ENCODE measurements around the gene C20orf204. TPM values are rescaled to one million over a fixed set of nuclear protein-coding genes. Genes with fewer than 3 reads are reported as not detected.

C20orf204 gene
- total and polyA plus RNA-seq, 12 donors = 0.05 to 4.8 (median 0.46) TPM

Small RNA genes lying within 50 kb of the gene (microRNA-seq; reads per million reads assigned to microRNA genes)
- 0 to 3.4 (median 2.0) reads per million in 3 donors for gene MIR6813

Small RNA genes lying within 50 kb of the gene (small RNA-seq; reads per million reads assigned to genes)
- gene AL355803.1 (0 reads per million in 2 donors), gene MIR6813 (0 reads per million in 2 donors)

Other genes with a start within 250 kb of the C20orf204 start
- gene ZBTB46, start 204.9 kb upstream of the C20orf204 start, total RNA-seq = 10 to 100 TPM in 5 of 9 donors, 1 to 10 TPM in 4; 7.7 to 22.4 (median 13.7) TPM
- gene ZBTB46, start 204.9 kb upstream of the C20orf204 start, polyA plus RNA-seq = 10 to 100 TPM in 1 of 3 donors, 1 to 10 TPM in 1, under 1 TPM in 1; 0.77 to 11.3 (median 5.4) TPM
- not detected for gene ABHD16B, start 174.7 kb upstream of the C20orf204 start, total RNA-seq
- 1 to 10 TPM in 1 of 3 donors, under 1 TPM in 1, not detected in 1; 0.54 to 1.2 TPM for gene ABHD16B, start 174.7 kb upstream of the C20orf204 start, polyA plus RNA-seq
- 100 to 1,000 TPM in 6 of 9 donors, 10 to 100 TPM in 3; 81.9 to 125 (median 112) TPM for gene TPD52L2, start 170.9 kb upstream of the C20orf204 start, total RNA-seq
- gene TPD52L2, start 170.9 kb upstream of the C20orf204 start, polyA plus RNA-seq = 100 to 1,000 TPM in 2 of 3 donors, 10 to 100 TPM in 1; 92.2 to 114 (median 110) TPM
- 10 to 100 TPM; 53.8 to 78.0 (median 64.7) TPM for gene DNAJC5, start 141.1 kb upstream of the C20orf204 start, total RNA-seq
- gene DNAJC5, start 141.1 kb upstream of the C20orf204 start, polyA plus RNA-seq = 10 to 100 TPM; 26.5 to 31.7 (median 29.7) TPM
- gene UCKL1, start 79.8 kb upstream of the C20orf204 start, total RNA-seq = 10 to 100 TPM; 14.9 to 56.8 (median 37.7) TPM
- gene UCKL1, start 79.8 kb upstream of the C20orf204 start, polyA plus RNA-seq = 100 to 1,000 TPM in 1 of 3 donors, 10 to 100 TPM in 2; 12.1 to 101 (median 91.3) TPM
- 10 to 100 TPM in 7 of 9 donors, 1 to 10 TPM in 2; 8.5 to 24.7 (median 14.0) TPM for gene ZNF512B, start 66.3 kb upstream of the C20orf204 start, total RNA-seq
- 10 to 100 TPM in 2 of 3 donors, 1 to 10 TPM in 1; 3.5 to 39.4 (median 12.1) TPM for gene ZNF512B, start 66.3 kb upstream of the C20orf204 start, polyA plus RNA-seq
- 1 to 10 TPM; 1.1 to 8.8 (median 4.5) TPM for gene SAMD10, start 56.5 kb upstream of the C20orf204 start, total RNA-seq
- gene SAMD10, start 56.5 kb upstream of the C20orf204 start, polyA plus RNA-seq = 1 to 10 TPM; 1.7 to 8.4 (median 4.4) TPM
- gene PRPF6, start 55.0 kb upstream of the C20orf204 start, total RNA-seq = 10 to 100 TPM; 49.4 to 73.9 (median 57.6) TPM
- 10 to 100 TPM; 48.3 to 49.8 (median 49.1) TPM for gene PRPF6, start 55.0 kb upstream of the C20orf204 start, polyA plus RNA-seq
- 10 to 100 TPM in 5 of 9 donors, 1 to 10 TPM in 3, under 1 TPM in 1; 0.89 to 45.2 (median 30.4) TPM for gene SOX18, start 13.5 kb downstream of the C20orf204 start, total RNA-seq
- 10 to 100 TPM in 2 of 3 donors, under 1 TPM in 1; 0.59 to 51.0 (median 16.2) TPM for gene SOX18, start 13.5 kb downstream of the C20orf204 start, polyA plus RNA-seq
- 10 to 100 TPM; 12.6 to 78.6 (median 51.2) TPM for gene TCEA2, start 27.0 kb downstream of the C20orf204 start, total RNA-seq
- gene TCEA2, start 27.0 kb downstream of the C20orf204 start, polyA plus RNA-seq = 100 to 1,000 TPM in 2 of 3 donors, 10 to 100 TPM in 1; 19.6 to 184 (median 132) TPM
- gene RGS19, start 43.3 kb downstream of the C20orf204 start, total RNA-seq = 10 to 100 TPM in 8 of 9 donors, 1 to 10 TPM in 1; 5.7 to 42.0 (median 16.0) TPM
- gene RGS19, start 43.3 kb downstream of the C20orf204 start, polyA plus RNA-seq = 10 to 100 TPM in 2 of 3 donors, 1 to 10 TPM in 1; 3.0 to 13.5 (median 12.4) TPM
- gene OPRL1, start 43.9 kb downstream of the C20orf204 start, total RNA-seq = 1 to 10 TPM; 1.6 to 5.7 (median 3.0) TPM
- 1 to 10 TPM in 1 of 3 donors, under 1 TPM in 2; 0.24 to 1.6 (median 0.88) TPM for gene OPRL1, start 43.9 kb downstream of the C20orf204 start, polyA plus RNA-seq
- gene LKAAEAR1, start 48.2 kb downstream of the C20orf204 start, total RNA-seq = under 1 TPM in 1 of 9 donors, not detected in 8; 0.28 TPM
- 1 to 10 TPM in 2 of 3 donors, not detected in 1; 1.1 to 1.2 TPM for gene LKAAEAR1, start 48.2 kb downstream of the C20orf204 start, polyA plus RNA-seq
- gene NPBWR2, start 71.4 kb downstream of the C20orf204 start, total RNA-seq = under 1 TPM in 2 of 9 donors, not detected in 7; 0.34 to 0.42 TPM
- under 1 TPM in 2 of 3 donors, not detected in 1; 0.18 to 0.32 TPM for gene NPBWR2, start 71.4 kb downstream of the C20orf204 start, polyA plus RNA-seq
- gene MYT1, start 128.3 kb downstream of the C20orf204 start, total RNA-seq = 1 to 10 TPM in 8 of 9 donors, under 1 TPM in 1; 0.61 to 6.7 (median 2.1) TPM
- gene MYT1, start 128.3 kb downstream of the C20orf204 start, polyA plus RNA-seq = 1 to 10 TPM; 2.4 to 8.5 (median 5.1) TPM
- gene PCMTD2, start 219.6 kb downstream of the C20orf204 start, total RNA-seq = 100 to 1,000 TPM in 3 of 9 donors, 10 to 100 TPM in 6; 47.9 to 120 (median 68.8) TPM
- gene PCMTD2, start 219.6 kb downstream of the C20orf204 start, polyA plus RNA-seq = 10 to 100 TPM; 32.0 to 49.3 (median 39.1) TPM

Data from adrenal gland (tissue), 12 donors.